H9 (cell line): ENCODE results near the gene EZH2. TPM values are rescaled to one million over a fixed set of nuclear protein-coding genes. Genes with fewer than 3 reads are reported as not detected.

ENCODE experiments used
- DNase-seq: peaks from one replicate; pipeline ENCODE4 v3.0.0-alpha.2; 2017
- H2AFZ ChIP-seq: one replicate; pipeline ENCODE4 v1.6.1; 2013; ENCODE audit warnings: mild to moderate bottlenecking, low read length, control low read depth, moderate library complexity
- H2AK5ac ChIP-seq: 2 replicates; pipeline ENCODE4 v1.6.1; 2013; ENCODE audit warnings: low read length, control low read depth, mixed read lengths; ENCODE audit not compliant: insufficient read length
- H2BK120ac ChIP-seq: one replicate; pipeline ENCODE4 v1.6.1; 2013; ENCODE audit warnings: low read depth, mild to moderate bottlenecking, low read length, control low read depth, inconsistent platforms; ENCODE audit not compliant: poor library complexity, severe bottlenecking
- H2BK12ac ChIP-seq: 2 replicates; pipeline ENCODE4 v1.6.1; 2013; ENCODE audit warnings: low read length, control low read depth, mixed read lengths, low read depth; ENCODE audit not compliant: insufficient read length
- H2BK15ac ChIP-seq: 2 replicates; pipeline ENCODE4 v1.6.1; 2013; ENCODE audit warnings: low read depth, low read length, control low read depth
- H2BK20ac ChIP-seq: one replicate; pipeline ENCODE4 v1.6.1; 2013; ENCODE audit warnings: low read depth, mild to moderate bottlenecking, low read length, control low read depth, inconsistent platforms; ENCODE audit not compliant: poor library complexity, severe bottlenecking
- H2BK5ac ChIP-seq: 2 replicates; pipeline ENCODE4 v1.6.1; 2013; ENCODE audit warnings: low read length, control low read depth, mixed read lengths; ENCODE audit not compliant: insufficient read length
- H3K14ac ChIP-seq: 2 replicates; pipeline ENCODE4 v1.6.1; 2013; ENCODE audit warnings: low read length, control low read depth; ENCODE audit not compliant: insufficient read depth
- H3K18ac ChIP-seq: 2 replicates; pipeline ENCODE4 v1.6.1; 2013; ENCODE audit warnings: low read depth, mild to moderate bottlenecking, mixed read lengths, low read length, control low read depth; ENCODE audit not compliant: insufficient read length
- H3K23ac ChIP-seq: 2 replicates; pipeline ENCODE4 v1.6.1; 2013; ENCODE audit warnings: low read length, control low read depth, mixed read lengths, low read depth; ENCODE audit not compliant: insufficient read length
- H3K23me2 ChIP-seq: 2 replicates; pipeline ENCODE4 v1.6.1; 2013; ENCODE audit warnings: low read depth, mild to moderate bottlenecking, mixed read lengths, low read length, control low read depth; ENCODE audit not compliant: insufficient read length, poor library complexity, severe bottlenecking
- H3K27ac ChIP-seq: 2 replicates; pipeline ENCODE4 v1.5.1; 2013; ENCODE audit warnings: low read length, control low read depth, mixed read lengths, low read depth; ENCODE audit not compliant: insufficient read length
- H3K27me3 ChIP-seq: 2 replicates; pipeline ENCODE4 v1.6.1; 2013; ENCODE audit warnings: low read length, control low read depth, inconsistent platforms; ENCODE audit not compliant: insufficient read depth
- H3K4ac ChIP-seq: 2 replicates; pipeline ENCODE4 v1.6.1; 2013; ENCODE audit warnings: low read depth, mild to moderate bottlenecking, control low read depth, inconsistent platforms, low read length, moderate library complexity
- H3K4me1 ChIP-seq: 2 replicates; pipeline ENCODE4 v1.6.1; 2013; ENCODE audit warnings: low read length, control low read depth, inconsistent platforms; ENCODE audit not compliant: insufficient read depth
- H3K4me2 ChIP-seq: 2 replicates; pipeline ENCODE4 v1.6.1; 2013; ENCODE audit warnings: low read length, control low read depth, mixed read lengths; ENCODE audit not compliant: insufficient read length, insufficient read depth
- H3K56ac ChIP-seq: 2 replicates; pipeline ENCODE4 v1.6.1; 2013; ENCODE audit warnings: low read depth, mild to moderate bottlenecking, mixed read lengths, low read length, control low read depth; ENCODE audit not compliant: insufficient read length
- H3K79me1 ChIP-seq: 2 replicates; pipeline ENCODE4 v1.6.1; 2013; ENCODE audit warnings: low read depth, mild to moderate bottlenecking, moderate library complexity, low read length, control low read depth, inconsistent platforms; ENCODE audit not compliant: insufficient read depth, poor library complexity, severe bottlenecking
- H3K79me2 ChIP-seq: 2 replicates; pipeline ENCODE4 v1.6.1; 2013; ENCODE audit warnings: low read length, control low read depth, inconsistent platforms; ENCODE audit not compliant: insufficient read depth
- H3K9ac ChIP-seq: 2 replicates; pipeline ENCODE4 v1.6.1; 2013; ENCODE audit warnings: low read length, control low read depth, mixed read lengths; ENCODE audit not compliant: insufficient read length; ENCODE audit errors: extremely low read depth
- H3K9me3 ChIP-seq: one replicate; pipeline ENCODE4 v1.6.1; 2013; ENCODE audit warnings: low read depth, low read length, inconsistent platforms; ENCODE audit not compliant: control insufficient read depth
- H3T11ph ChIP-seq: one replicate; pipeline ENCODE4 v1.6.1; 2013; ENCODE audit warnings: mild to moderate bottlenecking, low read length, control low read depth, inconsistent platforms
- H4K20me1 ChIP-seq: one replicate; pipeline ENCODE4 v1.6.1; 2013; ENCODE audit not compliant: control insufficient read depth, insufficient read length, insufficient read depth
- H4K5ac ChIP-seq: 2 replicates; pipeline ENCODE4 v1.6.1; 2013; ENCODE audit warnings: low read depth, mild to moderate bottlenecking, mixed read lengths, low read length, control low read depth; ENCODE audit not compliant: insufficient read length
- H4K8ac ChIP-seq: replicated peaks from 2 replicates; pipeline ENCODE4 v1.6.1; 2013; ENCODE audit warnings: low read length, control low read depth, mixed read lengths, low read depth; ENCODE audit not compliant: insufficient read length
- H4K91ac ChIP-seq: 2 replicates; pipeline ENCODE4 v1.6.1; 2013; ENCODE audit warnings: low read depth, mild to moderate bottlenecking, moderate library complexity, mixed read lengths, low read length, control low read depth; ENCODE audit not compliant: insufficient read length
- H3K27ac Mint-ChIP-seq, 3 experiments: 2 replicates in 2 of 3; 3 replicates in 1 of 3; pipeline ENCODE4 v1.8.0; 2020 to 2021; ENCODE audit warnings: mixed read lengths in 3 of 3, mild to moderate bottlenecking in 1 of 3, moderate library complexity in 1 of 3
- H3K27me3 Mint-ChIP-seq: 2 replicates; pipeline ENCODE4 v1.8.0; 2021; ENCODE audit warnings: low read depth, mild to moderate bottlenecking, moderate library complexity, mixed read lengths
- H3K36me3 Mint-ChIP-seq, 3 experiments: 2 replicates in 2 of 3; 3 replicates in 1 of 3; pipeline ENCODE4 v1.8.0; 2020 to 2021; ENCODE audit warnings: low read depth in 3 of 3, mixed read lengths in 3 of 3; ENCODE audit not compliant: insufficient read depth in 1 of 3
- H3K4me1 Mint-ChIP-seq, 2 experiments: 2 replicates each; pipeline ENCODE4 v1.8.0; 2020; ENCODE audit warnings: mixed read lengths in 2 of 2
- H3K4me3 Mint-ChIP-seq, 2 experiments: 2 replicates in 1 of 2; 3 replicates in 1 of 2; pipeline ENCODE4 v1.8.0; 2020 to 2021; ENCODE audit warnings: mild to moderate bottlenecking in 2 of 2, mixed read lengths in 2 of 2, moderate library complexity in 1 of 2
- H3K9me3 Mint-ChIP-seq, 2 experiments: 2 replicates in 1 of 2; 3 replicates in 1 of 2; pipeline ENCODE4 v1.8.0; 2020; ENCODE audit warnings: mild to moderate bottlenecking in 2 of 2, mixed read lengths in 2 of 2, moderate library complexity in 1 of 2
- CTCF ChIP-seq: fragments of 200-600 bp; sonication (generic); conservative IDR thresholded peaks from 3 replicates; pipeline ENCODE4 v1.8.0; 2021; ENCODE audit warnings: antibody characterized with exemption, mild to moderate bottlenecking
- WGBS: extraction: QIAGEN DNeasy Blood & Tissue Kit; methylation state at CpG from one replicate; pipeline ENCODE4 v1.1.7; 2013; ENCODE audit warnings: missing lambda C conversion rate, low lambda C conversion rate, mixed read lengths; ENCODE audit not compliant: insufficient read length; ENCODE audit errors: extremely low coverage; 5-methylcytosine and 5-hydroxymethylcytosine counted together
- total RNA-seq: library from RNA; stranded (reverse); gene quantifications from 2 replicates; pipeline ENCODE4 v1.2.1, GENCODE V29; 2021

The EZH2 gene
- total RNA-seq, 1 experiment from 2014 or later = 41.3 TPM

GRCh38 chr7:148865283-148865682 is 18.8 kb downstream of the EZH2 start:
- Histone ChIP-seq H3T11ph (no peak overlapping the region), H2BK120ac (no peak overlapping the region), H3K79me1 (peaks cover 8% of the 10 kb centered on the region), H3K56ac (no peak overlapping the region), H3K9me3 (no peaks in the 10 kb centered on the region), H3K27me3 (no peaks in the 10 kb centered on the region), H4K5ac (no peak overlapping the region), H3K23me2 (no peaks in the 10 kb centered on the region), H3K79me2 (peaks cover 26% of the 10 kb centered on the region; the same call in 1 of the 2 replicates), H2BK20ac (no peak overlapping the region), H4K91ac (no peak overlapping the region), H3K23ac (no peak overlapping the region), H4K20me1 (no peaks in the 10 kb centered on the region), H3K14ac (no peak overlapping the region), H3K18ac (no peak overlapping the region), H2BK5ac (no peak overlapping the region), H2AFZ (no peak overlapping the region), H3K9ac (no peak overlapping the region), H2AK5ac (no peak overlapping the region), H4K8ac (no peak overlapping the region), H3K4ac (no peak overlapping the region), H3K27ac (no peak overlapping the region), H2BK12ac (no peak overlapping the region), H3K4me1 (no peaks in the 10 kb centered on the region; the same call in 1 of the 2 replicates), H2BK15ac (no peak overlapping the region), H3K4me2 (no peak overlapping the region)
- DNase-seq = no peak
- WGBS = no CpG with 5 or more reads among the region's 2 CpGs
- Mint-ChIP-seq H3K27ac (peak overlapping the region in 1 of 3 experiments; percentile 67; a peak in 2 of 7 replicates), H3K36me3 (peaks cover 11 to 12% (median 11%) of the 10 kb centered on the region in 3 experiments; a peak in 6 of 7 replicates), H3K4me3 (no peak overlapping the region), H3K9me3 (peaks cover 5 to 13% of the 10 kb centered on the region in 2 experiments), H3K27me3 (no peaks in the 10 kb centered on the region), H3K4me1 (peaks cover 38 to 44% of the 10 kb centered on the region in 2 experiments)
- no peak for TF ChIP-seq CTCF
